SHP77 (cell line): ENCODE results near the gene TMEM130.
"Not testable (repeated sequence)": the region's sequence is repeated elsewhere in the genome, so short reads cannot be mapped to it uniquely, and the experiment has no call there.

Experiments
- DNase-seq, 2 experiments: peaks; one replicate each; lab custom pipeline; 2025; lab: John Stamatoyannopoulos, UW

TMEM130 gene

GRCh38 chr7:98877146-98877545, 7.3 kb upstream of the TMEM130 start:
- DNase-seq, result no peak

GRCh38 chr7:98875501-98875900, 5.7 kb upstream of the TMEM130 start:
- DNase-seq, result no peak

DNA sequence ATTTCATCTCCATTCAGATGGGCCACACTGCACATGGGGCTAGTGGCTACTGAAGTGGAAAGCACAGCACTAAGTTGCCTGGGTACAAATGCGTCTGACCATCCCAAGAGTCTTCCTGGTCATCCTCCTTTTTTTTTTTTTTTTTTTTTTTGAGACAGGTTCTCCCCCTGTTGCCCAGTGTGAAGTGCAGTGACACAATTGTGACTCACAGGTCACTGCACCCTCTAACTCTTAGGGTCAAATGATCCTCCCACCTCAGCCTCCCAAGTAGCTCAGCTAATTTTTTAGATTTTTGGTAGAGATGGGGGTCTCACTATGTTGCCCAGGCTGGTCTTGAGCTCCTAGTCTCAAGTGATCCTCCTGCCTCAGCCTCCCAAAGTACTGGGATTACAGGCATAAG, 5.1 kb upstream of the TMEM130 start:
- no peak for DNase-seq

- DNase-seq, result not testable (repeated sequence)
These were observed 3.8 kb upstream of the TMEM130 start for GRCh38 chr7:98873610-98874009.

DNA sequence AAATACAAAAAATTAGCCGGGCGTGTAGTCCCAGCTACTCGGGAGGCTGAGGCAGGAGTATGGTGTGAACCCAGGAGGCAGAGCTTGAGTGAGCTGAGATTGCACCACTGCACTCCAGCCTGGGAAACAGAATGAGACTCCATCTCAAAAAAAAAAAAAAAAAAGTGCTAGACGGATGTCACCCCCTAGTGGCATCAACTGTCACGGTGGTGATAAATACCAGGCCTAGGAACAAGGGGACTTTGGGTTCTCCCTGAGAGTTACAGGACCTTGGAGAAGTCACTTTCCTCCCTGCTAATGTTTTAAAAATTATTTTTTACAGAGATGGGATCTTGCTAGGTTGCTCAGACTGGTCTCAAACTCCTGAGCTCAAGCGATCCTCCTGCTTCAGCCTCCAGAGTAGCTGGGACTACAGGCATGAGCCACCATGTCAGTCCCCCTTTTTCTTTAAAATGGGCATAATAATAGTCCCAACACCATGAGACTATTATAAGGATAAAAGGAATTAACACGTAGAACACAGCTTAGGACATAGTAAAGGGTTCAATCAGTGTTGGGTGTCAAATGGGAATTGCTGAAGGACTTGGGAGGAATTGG, 2.6 kb upstream of the TMEM130 start:
- no peak for DNase-seq

GRCh38 chr7:98870807-98871491, 1.1 kb upstream of the TMEM130 start:
- DNase-seq, result no peak

DNA sequence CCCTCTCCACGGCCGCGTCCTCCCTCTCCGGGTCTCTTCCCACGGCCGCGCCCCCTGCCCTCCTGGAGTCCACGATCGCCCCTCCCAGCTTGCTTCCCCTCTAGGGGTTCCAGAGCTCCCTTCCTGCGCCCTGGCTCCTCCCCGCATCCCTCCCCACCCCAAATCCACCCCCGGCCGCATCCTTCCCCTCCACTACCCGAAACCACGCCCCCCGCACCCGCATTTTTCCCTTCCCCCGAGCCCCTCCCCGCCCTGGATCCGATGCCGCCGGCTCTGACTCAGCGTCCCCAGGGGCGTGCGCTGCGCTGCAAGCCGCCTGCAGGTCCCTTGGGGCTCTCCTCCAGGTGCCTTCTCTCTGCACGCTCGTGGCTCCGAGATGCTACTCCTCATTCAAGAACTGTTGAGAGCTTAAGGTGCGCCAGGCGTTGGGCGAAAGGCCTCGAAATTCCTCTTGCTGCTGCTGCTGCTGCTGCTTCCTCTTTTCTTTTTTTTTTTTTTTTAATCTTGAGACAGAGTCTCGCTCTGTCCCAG, 372 bp upstream of the TMEM130 start:
- no peak for DNase-seq

- DNase-seq, result no peak
These were observed 702 bp downstream of the TMEM130 start for GRCh38 chr7:98869027-98869596.

DNA sequence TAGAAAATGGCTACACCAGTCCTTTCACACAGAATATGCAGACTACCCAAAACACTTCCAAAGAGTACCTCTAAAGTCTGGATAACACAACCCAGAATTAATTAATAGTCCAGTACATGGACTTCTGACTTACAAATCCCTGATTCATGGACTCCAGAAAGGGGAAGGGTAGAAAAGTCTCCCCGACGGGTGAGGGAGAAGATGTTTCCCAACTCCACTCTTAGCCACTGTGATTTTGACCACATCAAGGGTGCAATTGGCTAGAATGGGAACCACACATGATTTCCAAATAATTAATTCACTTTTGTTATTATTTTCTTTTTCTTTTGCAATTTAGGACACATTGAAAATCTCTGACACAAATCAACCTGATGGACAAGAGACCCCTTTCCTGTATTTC, 1.4 kb downstream of the TMEM130 start:
- no peak for DNase-seq

DNA sequence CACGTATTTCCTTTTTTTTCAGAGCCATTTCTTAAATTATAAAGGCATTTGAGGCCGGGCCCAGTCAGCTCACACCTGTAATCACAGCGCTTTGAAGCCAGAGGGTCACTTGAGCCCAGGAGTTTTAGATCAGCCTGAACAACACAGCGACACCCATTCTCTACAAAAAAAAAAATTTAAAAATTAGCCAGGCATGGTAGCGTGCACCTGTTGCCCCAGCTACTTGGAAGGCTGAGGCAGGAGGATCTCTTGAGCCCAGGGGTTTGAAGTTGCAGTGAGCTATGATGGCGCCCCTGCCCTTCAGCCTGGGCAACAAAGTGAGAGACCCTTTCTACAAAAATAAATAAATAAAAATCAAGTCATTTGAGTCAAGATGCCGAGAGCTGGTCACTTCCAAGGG, 3.0 kb downstream of the TMEM130 start:
- DNase-seq, result no peak

DNA sequence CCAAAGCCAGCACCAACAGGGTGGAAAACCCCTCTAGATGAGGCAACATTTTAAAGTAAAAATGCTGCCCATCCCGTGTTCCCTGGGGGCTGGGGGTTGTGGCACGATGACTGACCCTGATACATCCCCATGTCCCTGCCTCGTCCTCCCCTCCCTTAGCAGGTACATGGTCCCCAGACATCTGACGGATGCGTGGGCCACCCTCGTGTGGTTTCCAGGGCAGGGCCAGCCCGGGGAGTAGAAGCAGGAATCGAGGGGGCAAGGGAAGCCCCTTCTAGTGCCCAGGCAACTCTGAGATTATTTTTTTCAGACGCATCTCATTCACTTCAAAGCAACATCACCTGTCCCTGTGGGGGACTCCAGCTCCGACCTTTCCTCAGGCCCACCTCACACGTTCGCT, 3.5 kb downstream of the TMEM130 start:
- DNase-seq, result no peak

DNA sequence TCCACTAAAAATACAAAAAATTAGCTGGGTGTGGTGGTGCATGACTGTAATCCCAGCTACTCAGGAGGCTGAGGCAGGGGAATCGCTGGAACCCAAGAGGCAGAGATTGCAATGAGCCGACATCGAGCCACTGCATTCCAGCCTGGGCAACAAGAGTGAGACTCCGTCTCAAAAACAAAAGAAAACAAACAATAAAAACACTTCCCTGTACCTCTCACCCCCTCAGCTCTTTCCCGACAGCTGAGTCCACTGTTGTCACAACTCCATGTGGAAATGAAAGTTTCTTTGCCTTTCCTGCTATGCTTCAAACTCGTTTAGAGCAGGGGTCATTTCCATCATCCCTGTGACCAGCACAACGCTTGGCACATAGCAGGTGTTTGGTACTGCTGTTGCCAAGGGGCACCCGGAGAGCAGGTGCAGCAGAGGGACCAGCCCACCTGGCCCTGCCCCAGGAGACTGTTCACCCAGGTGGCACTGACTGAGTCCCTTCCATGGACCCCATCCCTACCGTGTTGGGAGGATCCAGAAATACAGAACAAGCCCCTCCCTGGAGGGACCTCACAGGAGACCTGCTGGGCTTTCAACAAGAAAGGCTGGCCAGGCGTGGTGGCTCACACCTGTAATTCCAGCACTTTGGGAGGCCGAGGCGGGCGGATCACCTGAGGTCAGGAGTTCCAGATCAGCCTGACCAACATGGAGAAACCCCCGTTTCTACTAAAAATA, 4.9 kb downstream of the TMEM130 start:
- no peak for DNase-seq

DNA sequence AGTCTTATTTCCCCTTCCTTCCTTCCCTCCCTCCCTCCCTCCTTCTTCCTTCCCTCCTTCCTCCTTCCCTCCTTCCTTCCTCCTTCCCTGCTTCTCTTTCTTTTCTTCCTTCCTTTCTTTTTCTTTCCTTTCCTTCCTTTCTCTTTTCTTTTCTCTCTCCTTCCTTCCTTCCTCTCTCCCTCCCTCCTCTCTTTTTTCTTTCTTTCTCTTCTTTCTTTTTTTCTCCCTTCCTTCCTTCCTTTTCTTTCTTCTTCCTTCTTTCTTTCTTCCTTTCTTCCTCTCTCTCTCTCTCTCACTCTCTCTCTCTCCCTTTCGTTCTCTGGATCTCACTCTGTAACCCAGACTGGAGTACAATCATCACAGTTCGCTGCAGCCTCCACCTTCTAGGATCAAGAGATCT, 6.2 kb downstream of the TMEM130 start:
- no peak for DNase-seq

DNA sequence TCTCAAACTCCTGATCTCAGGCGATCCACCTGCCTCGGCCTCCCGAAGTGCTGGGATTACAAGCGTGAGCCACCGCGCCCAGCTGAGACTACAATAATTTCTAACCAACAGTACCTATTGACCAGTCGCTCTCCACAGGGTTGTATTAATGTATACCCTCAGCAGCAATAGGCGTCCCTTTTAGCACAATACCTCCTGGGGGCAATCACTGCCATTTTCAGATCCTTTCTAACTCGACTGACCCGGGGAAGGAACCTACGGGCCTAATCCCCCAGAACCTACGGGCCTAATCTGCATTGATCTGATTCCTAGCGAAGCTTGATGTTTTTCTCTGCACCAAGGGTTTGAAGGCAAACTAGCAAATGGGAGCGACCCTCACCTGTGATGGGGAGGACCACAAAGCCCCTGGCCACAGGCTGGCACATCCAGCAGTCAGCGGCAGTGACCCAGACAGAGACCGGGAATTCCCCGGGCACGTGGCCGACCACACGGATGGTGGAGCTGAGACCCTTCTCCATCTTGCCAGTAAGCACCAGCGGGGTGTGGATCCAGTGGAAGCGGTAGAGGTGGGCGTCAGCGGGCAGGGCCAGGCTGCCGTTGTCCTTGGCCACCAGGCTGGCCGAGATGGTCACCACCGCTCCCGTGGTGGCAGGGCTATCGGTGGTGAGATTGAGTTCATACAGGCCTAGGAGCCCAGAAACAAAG, 6.9 kb downstream of the TMEM130 start:
- no peak for DNase-seq

- no peak for DNase-seq
These were observed 7.6 kb downstream of the TMEM130 start for GRCh38 chr7:98862203-98862602.

GRCh38 chr7:98860071-98860470, 9.7 kb downstream of the TMEM130 start:
- DNase-seq, result no peak

GRCh38 chr7:98855610-98856422, 14.0 kb downstream of the TMEM130 start:
- DNase-seq, result no peak

GRCh38 chr7:98852826-98853225, 17.0 kb downstream of the TMEM130 start:
- DNase-seq, result no peak

DNA sequence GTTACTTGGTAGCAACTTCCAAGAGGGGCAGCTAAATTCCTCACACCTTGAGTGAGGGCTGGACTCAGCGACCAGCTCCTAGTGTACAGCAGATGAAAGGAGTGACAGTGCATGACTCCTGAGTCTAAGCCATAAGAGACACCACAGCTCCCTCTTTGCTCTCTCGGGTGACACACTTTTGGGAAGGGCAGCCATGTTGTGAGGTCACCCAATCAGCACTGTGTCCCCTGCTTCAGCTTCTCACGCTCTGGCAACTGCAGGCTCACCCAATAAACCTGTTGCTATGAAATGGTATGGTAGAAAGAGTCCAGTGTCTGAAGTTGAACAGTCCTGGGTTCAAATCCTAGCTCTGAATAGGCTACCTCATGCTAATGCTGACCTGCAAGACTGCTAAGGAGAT, 20.9 kb downstream of the TMEM130 start:
- DNase-seq, result no peak

DNA sequence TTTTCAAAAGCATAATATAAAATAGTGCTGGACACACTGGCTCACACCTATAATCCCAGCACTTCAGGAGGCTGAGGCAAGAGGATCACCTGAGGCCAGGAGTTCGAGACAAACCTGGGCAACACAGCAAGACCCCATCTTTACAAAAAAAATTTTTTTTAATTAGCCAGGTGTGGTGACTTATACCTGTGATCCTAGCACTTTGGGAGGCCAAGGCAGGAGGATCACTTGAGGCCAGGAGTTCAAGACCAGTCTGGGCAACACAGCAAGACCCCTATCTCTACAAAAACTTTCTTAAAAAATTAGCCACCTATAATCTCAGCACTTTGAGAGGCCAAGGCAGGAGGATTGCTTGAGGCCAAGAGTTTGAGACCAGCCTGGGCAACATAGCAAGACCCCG, 27.3 kb downstream of the TMEM130 start:
- not testable (repeated sequence) for DNase-seq
